NK-92 treated with Interleukin-12 subunit alpha and Interleukin-12 subunit beta, amount 100 ng/mL, for 24 hours (cell line): ENCODE results near the gene HNRNPH1.

Source experiments
- DNase-seq: peaks from one replicate; lab custom pipeline; 2025; lab: John Stamatoyannopoulos, UW

Gene HNRNPH1

DNA sequence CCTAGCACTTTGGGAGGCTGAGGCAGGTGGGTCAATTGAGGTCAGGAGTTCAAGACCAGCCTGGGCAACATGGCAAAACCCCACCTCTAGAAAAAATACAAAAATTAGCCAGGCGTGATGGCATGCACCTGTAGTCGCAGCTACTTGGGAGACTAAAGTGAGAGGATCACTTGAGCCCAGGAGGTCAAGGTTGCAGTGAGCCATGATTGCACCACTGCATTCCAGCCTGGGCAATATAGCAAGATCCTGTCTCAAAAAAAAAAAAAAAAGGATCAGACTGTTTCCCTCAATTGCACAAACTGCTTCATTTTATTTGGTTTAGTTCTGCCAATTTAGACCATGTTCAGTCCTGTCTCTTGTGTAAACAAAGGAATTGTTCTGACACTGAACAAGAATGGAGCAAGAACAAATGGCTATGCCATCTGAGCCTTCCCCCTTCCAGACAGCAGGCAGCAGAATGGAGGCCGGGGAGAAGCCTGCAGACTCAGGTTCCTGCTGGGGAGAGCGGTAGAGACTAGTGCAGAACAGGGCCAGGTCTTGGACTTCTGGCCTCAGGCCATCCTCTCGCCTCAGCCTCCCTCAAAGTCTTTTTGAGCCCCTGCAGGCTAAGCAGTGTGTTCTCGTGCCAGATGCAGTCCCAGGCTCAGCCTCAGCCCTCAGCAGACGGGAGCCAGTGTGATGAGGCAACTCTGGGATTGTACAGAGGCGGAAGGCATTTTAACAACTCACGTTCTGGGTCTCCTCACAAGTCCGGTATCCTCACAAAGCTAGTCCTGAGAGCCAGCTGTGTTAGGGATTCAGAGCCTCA is 18.2 kb downstream of the HNRNPH1 start:
- DNase-seq, result no peak

- DNase-seq, result no peak
Observed at GRCh38 chr5:179603308-179603707, 20.2 kb downstream of the HNRNPH1 start.

DNA sequence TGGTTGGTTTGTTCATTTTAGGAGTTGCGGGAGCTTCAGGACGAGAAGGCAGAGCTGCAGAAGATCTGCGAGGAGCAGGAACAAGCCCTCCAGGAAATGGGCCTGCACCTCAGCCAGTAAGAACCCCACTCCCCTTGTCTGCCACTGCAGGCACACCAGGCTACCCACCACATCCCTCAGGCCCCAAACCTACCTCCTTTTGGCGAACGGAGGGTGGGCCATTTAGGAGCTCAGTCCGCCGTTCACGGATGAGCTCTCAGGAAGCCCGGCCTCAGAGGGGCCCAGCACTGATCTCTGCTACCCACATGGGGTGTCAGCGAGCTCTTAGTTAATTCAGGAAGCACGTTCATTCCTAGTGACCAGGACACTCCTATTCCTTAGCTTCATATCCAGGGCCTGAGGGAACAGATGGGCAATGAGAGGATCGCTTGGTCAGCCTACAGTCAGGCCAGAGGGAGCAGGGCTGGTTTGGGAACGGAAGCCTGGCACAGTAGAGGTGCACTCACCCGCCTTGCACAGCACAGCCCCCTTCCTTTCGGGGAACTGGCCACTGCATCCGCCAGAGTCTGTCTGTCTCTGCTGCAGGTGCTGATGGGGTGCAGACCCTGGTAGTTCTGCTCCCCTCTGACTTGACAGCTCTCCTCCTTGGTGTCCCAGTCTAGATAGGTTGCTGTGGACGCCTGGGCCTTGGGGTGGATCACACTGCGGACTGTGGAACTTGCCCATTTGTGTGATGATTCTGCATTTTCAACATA is 21.4 kb downstream of the HNRNPH1 start:
- DNase-seq, result no peak

GRCh38 chr5:179599973-179600372 is 23.5 kb downstream of the HNRNPH1 start:
- no peak for DNase-seq

- DNase-seq, result no peak
Observed at GRCh38 chr5:179599566-179599965, 23.9 kb downstream of the HNRNPH1 start.

DNA sequence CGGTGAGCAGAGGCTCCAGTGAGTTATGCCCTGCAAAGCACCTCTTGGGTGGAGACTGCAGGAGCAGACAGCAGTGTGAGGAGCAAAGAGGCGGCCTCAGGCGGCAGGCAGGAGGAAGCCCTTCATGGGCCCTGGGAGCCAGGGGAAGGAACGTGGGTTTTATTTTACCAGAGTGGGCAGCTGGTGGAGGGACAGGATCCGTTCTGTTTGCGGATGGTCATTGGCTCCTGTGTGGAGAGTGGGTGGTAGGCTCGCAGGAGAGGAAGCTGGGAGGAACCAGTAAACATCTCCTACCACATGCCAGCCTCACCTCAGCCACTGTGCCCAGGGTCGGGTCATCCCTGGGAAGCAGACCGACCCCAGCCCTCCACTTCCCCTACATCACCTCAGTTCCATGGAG is 24.4 kb downstream of the HNRNPH1 start:
- DNase-seq, result no peak

- DNase-seq, result no peak
Observed at GRCh38 chr5:179596421-179596820, 27.1 kb downstream of the HNRNPH1 start.

- DNase-seq, result no peak
Observed at GRCh38 chr5:179595916-179596315, 27.6 kb downstream of the HNRNPH1 start.

GRCh38 chr5:179588166-179588565 is 35.3 kb downstream of the HNRNPH1 start:
- DNase-seq, result no peak

- no peak for DNase-seq
Observed at GRCh38 chr5:179585941-179586401, 37.5 kb downstream of the HNRNPH1 start.

DNA sequence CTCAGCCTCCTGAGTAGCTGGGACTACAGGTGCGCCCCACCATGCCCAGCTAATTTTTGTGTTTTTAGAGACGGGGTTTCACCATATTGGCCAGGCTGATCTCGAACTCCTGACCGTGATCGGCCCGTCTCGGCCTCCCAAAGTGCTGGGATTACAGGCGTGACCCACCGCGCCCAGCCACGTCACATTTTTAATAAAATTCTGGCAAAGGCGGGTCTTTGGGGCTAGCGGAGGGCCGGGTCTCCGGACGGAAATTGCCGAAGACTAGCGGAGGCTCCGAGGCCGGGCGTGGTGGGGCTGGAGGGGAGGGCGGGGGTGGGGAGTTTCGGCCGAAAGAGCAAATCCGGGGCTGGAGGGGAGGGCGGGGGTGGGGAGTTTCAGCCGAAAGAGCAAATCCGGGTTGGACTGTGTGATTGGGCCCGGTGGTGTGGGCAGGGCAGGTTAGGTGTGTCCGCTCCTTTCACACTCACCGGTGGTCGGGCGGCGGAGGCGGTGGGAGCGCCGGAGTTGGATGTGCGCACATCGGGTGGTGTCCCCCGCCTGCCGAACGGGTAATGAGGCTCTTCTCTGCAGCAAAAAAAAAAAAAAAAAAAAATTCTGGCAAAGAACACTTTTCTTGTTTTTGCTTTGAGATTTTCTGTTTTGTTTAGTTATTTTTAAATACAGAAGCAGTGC is 46.0 kb downstream of the HNRNPH1 start:
- DNase-seq, result no peak

DNA sequence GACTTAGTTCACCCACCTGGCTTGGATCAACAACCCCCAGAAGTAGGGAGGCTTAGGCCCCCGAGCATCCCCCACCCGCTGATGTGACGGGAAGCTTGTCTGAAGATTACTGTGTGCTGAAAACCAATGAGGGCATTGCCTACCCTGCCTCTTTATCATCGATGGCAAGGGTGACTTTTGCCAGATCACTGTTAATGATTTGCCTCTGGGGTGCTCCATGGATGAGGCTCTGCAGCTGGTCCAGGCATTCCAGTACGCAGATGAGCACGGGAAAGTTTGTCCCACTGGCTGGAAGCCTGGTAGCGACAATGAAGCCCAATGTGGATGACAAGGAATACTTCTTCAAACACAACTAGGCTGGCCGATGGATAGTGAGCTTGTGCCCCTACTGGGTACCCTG is 51.1 kb downstream of the HNRNPH1 start:
- no peak for DNase-seq

DNA sequence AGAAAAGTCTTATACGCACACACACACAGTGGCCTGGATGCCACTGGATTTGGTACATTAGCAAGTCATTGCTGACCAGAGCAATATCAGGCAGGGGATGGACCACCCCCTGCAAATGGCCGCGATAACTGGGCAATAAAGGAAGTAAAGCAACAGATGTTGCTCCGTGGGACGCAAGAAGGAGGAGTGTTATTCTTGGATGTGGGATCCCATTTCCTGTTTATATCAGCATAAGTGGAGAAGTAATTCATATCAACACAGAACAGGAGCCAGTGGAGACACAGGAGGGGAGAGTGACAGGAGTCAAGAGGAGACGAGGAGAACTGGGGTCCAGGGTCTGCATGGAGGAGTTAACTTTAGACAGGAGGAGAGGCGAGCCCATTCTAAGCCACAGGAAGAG is 54.8 kb downstream of the HNRNPH1 start:
- no peak for DNase-seq

DNA sequence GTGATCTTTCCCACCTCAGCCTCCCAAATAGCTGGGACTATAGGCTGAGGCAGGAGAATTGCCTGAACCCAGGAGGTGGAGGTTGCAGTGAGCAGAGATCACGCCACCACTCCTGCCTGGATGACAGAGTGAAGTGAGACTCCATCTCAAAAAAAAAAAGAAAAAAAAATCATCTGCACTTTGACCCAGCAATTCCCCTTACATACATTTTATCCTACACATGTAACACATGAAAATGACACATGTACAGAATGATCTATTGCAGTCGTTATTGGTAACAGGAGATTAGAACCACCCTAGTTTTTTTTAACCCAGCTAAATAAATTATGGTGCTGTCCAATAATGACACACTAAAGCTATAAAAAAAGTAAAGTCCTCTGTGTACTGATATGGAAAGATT is 58.9 kb downstream of the HNRNPH1 start:
- no peak for DNase-seq
